ENCODE measurements around the gene CASKIN1. TPM values are rescaled to one million over a fixed set of nuclear protein-coding genes. Genes with fewer than 3 reads are reported as not detected.

Gene CASKIN1
- total RNA-seq, 4 donors from 2014 or later = under 0.01 to 0.14 TPM; not detected in 2

- Histone ChIP-seq H3K9me3 (no peaks in the 10 kb centered on the region), H3K27me3 (no peaks in the 10 kb centered on the region), H3K4me1 (peaks cover 25 to 37% (median 32%) of the 10 kb centered on the region in 4 donors), H3K27ac (no peak overlapping the region), H3K36me3 (peaks cover 0 to 13% (median 3%) of the 10 kb centered on the region in 4 donors), H3K4me3 (no peak overlapping the region)
- TF ChIP-seq EP300 (IDR thresholded peaks at IDR 0.05; ENCODE audit: low read depth) (no peak), POLR2A (IDR thresholded peaks at IDR 0.05) (no peak), POLR2AphosphoS5 (IDR thresholded peaks at IDR 0.05) (no peak)
- TF ChIP-seq, protein P1, sequence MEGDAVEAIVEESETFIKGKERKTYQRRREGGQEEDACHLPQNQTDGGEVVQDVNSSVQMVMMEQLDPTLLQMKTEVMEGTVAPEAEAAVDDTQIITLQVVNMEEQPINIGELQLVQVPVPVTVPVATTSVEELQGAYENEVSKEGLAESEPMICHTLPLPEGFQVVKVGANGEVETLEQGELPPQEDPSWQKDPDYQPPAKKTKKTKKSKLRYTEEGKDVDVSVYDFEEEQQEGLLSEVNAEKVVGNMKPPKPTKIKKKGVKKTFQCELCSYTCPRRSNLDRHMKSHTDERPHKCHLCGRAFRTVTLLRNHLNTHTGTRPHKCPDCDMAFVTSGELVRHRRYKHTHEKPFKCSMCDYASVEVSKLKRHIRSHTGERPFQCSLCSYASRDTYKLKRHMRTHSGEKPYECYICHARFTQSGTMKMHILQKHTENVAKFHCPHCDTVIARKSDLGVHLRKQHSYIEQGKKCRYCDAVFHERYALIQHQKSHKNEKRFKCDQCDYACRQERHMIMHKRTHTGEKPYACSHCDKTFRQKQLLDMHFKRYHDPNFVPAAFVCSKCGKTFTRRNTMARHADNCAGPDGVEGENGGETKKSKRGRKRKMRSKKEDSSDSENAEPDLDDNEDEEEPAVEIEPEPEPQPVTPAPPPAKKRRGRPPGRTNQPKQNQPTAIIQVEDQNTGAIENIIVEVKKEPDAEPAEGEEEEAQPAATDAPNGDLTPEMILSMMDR (IDR thresholded peaks at IDR 0.05) = no peak
- intact Hi-C loops (cut with DNase I; ENCODE audit: low total_unique reads) (no loop called here), in situ Hi-C loops (cut with MboI; ENCODE audit: low pct_ligation_motif_present in 1 of 4, low pct_unique_long_range_greater_than_20kb in 1 of 4, low sequenced_read_pairs in 3 of 4) (no loop called here)
- 95% methylated on average over 15 of the region's 17 CpGs; no CpG with 5 or more reads in 1 of the 2 donors for WGBS, 2 donors (ENCODE audit: low coverage in 1 of 2)
- DNase-seq = no peak
Measured at GRCh38 chr16:2210009-2210332, 13.6 kb upstream of the CASKIN1 start.

DNA sequence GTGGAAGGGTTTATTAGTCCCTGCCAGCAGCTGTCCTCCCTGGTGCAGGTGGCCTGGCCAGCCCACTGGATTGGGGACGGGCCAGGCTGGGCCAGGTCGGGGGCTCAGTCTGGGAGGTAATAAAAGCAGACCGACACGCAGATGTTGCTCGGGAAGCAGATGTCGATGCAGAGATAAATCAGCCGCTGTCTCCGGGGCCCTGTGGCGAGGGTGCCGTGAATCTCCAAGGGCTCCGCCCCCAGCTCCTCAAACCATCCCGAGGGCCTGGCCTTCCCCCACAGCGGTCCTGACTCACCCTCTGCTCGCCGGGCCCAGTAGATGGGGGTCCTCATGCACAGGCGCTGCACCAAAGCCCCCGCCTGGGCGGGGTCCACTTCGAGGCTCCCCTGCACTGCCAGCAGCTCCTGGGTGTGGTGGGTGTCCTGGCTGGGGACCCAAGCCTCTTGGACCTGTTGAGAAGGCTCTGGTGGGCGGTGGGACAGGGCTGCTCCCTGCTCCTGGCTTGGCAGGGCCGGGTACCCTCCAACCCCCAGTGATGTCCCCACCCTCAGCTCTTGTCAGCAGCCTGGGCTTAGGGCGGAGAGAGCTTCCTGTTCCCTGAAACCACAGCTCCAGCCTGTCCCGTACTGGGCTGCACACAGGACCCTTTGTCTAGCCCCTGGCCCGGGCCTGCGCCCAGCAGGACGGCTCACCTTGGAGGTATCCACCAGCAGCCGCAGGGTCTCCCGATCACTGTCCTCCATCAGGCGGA lies 13.0 kb upstream of the CASKIN1 start:
- DNase-seq = no peak
- WGBS, 2 donors (ENCODE audit: low coverage in 1 of 2) = 89% methylated on average over 24 of the region's 29 CpGs; no CpG with 5 or more reads in 1 of the 2 donors
- in situ Hi-C loops (cut with MboI; ENCODE audit: low pct_ligation_motif_present in 1 of 4, low pct_unique_long_range_greater_than_20kb in 1 of 4, low sequenced_read_pairs in 3 of 4) (no loop called here), intact Hi-C loops (cut with DNase I; ENCODE audit: low total_unique reads) (no loop called here)
- Histone ChIP-seq H3K4me1 (peaks cover 29 to 42% (median 36%) of the 10 kb centered on the region in 4 donors), H3K27me3 (no peaks in the 10 kb centered on the region), H3K36me3 (peaks cover 0 to 13% (median 3%) of the 10 kb centered on the region in 4 donors), H3K4me3 (no peak overlapping the region), H3K27ac (no peak overlapping the region), H3K9me3 (no peaks in the 10 kb centered on the region)
- TF ChIP-seq POLR2AphosphoS5 (IDR thresholded peaks at IDR 0.05) = no peak
- TF ChIP-seq, protein P1 (IDR thresholded peaks at IDR 0.05) = no peak
- TF ChIP-seq POLR2A (IDR thresholded peaks at IDR 0.05) = no peak
- TF ChIP-seq EP300 (IDR thresholded peaks at IDR 0.05; ENCODE audit: low read depth) = no peak

DNA sequence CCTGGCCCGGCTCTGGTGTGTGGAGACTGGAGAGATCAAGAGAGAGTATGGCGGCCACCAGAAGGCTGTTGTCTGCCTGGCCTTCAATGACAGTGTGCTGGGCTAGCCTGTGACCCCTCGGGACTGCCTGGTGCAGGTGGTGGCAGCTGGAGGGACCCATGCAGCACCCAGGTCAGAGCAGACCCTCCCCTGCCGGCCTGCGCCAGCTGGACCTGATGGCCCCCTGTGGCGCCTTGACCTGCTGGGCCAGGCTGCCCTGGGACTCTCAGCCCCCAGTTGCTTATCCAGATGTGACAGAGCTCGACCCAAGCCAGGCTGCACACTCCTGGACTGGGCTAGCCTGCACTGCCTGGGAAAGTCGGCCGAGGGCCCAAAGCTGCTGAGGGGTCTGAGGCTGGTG lies 12.4 kb upstream of the CASKIN1 start:
- in situ Hi-C loops (cut with MboI; ENCODE audit: low pct_ligation_motif_present in 1 of 4, low pct_unique_long_range_greater_than_20kb in 1 of 4, low sequenced_read_pairs in 3 of 4) (no loop called here), intact Hi-C loops (cut with DNase I; ENCODE audit: low total_unique reads) (no loop called here)
- Histone ChIP-seq H3K27me3 (no peaks in the 10 kb centered on the region), H3K36me3 (peaks cover 0 to 13% (median 3%) of the 10 kb centered on the region in 4 donors), H3K27ac (no peak overlapping the region), H3K4me1 (peaks cover 26 to 37% (median 32%) of the 10 kb centered on the region in 4 donors), H3K9me3 (no peaks in the 10 kb centered on the region), H3K4me3 (no peak overlapping the region)
- WGBS, 2 donors (ENCODE audit: low coverage in 1 of 2) = 91% methylated on average over 7 of the region's 9 CpGs; no CpG with 5 or more reads in 1 of the 2 donors
- DNase-seq = no peak
- no peak for TF ChIP-seq POLR2A (IDR thresholded peaks at IDR 0.05)

DNA sequence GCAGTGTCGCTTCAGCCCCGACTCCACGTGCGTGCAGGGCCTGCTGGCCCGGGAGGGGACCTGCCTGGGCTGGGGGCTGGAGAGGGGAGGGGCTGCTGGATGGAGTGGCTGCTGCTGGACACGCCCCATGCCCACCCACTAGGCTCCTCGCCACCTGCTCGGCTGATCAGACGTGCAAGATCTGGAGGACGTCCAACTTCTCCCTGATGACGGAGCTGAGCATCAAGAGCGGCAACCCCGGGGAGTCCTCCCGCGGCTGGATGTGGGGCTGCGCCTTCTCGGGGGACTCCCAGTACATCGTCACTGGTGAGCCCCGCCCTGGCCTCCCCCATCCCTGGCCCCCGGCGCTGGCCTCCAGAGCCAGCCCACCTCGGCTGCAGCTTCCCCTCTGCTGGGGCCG lies 11.9 kb upstream of the CASKIN1 start:
- no peaks in the 10 kb centered on the region for H3K27me3 ChIP-seq
- DNase-seq = no peak
- no peaks in the 10 kb centered on the region for H3K9me3 ChIP-seq
- H3K4me1 ChIP-seq = peaks cover 21 to 33% (median 27%) of the 10 kb centered on the region in 4 donors
- peaks cover 0 to 13% (median 3%) of the 10 kb centered on the region in 4 donors for H3K36me3 ChIP-seq
- no peak overlapping the region for H3K4me3 ChIP-seq
- H3K27ac ChIP-seq = no peak overlapping the region
- in situ Hi-C loops (cut with MboI; ENCODE audit: low pct_ligation_motif_present in 1 of 4, low pct_unique_long_range_greater_than_20kb in 1 of 4, low sequenced_read_pairs in 3 of 4) (no loop called here), intact Hi-C loops (cut with DNase I; ENCODE audit: low total_unique reads) (no loop called here)
- TF ChIP-seq POLR2AphosphoS5 (IDR thresholded peaks at IDR 0.05) = no peak
- no peak for TF ChIP-seq POLR2A (IDR thresholded peaks at IDR 0.05)
- no peak for TF ChIP-seq EP300 (IDR thresholded peaks at IDR 0.05; ENCODE audit: low read depth)
- TF ChIP-seq, protein P1 (IDR thresholded peaks at IDR 0.05) = no peak
- WGBS, 2 donors (ENCODE audit: low coverage in 1 of 2) = 84% methylated on average over 23 of the region's 23 CpGs; no CpG with 5 or more reads in 1 of the 2 donors
